ENCODE measurements around the gene NAGK.

Gene NAGK

DNA sequence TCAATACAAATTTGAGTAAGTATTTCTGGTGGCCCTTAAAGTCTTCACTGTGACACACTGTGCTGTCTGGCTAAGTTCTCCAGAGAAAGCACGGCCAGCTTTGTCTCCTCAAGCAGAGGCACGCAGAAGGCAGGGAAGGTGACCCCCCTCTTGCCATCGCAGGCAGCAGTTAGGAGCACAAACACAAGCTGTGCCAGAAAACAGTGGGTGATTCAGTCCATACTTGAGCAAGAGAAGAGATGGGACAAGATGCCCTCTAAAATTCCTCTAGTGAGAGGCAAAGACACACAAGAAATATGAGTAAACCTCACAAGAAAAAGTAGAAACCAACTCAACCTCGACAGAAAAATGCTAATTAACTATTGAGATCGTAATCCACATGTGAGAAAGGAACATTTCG is 51.7 kb downstream of the NAGK start:
- Histone ChIP-seq H3K27ac (ENCODE audit: low read length) (no peak overlapping the region), H3K4me2 (ENCODE audit: low read length) (no peak overlapping the region), H3K79me2 (ENCODE audit: low read length) (no peaks in the 10 kb centered on the region), H3K36me3 (replicated peaks; ENCODE audit: low read depth, low read length) (peaks cover 48% of the 10 kb centered on the region), H3K27me3 (ENCODE audit: low read depth, low read length) (no peaks in the 10 kb centered on the region), H4K20me1 (ENCODE audit: insufficient read depth, low read length) (no peaks in the 10 kb centered on the region), H3K4me1 (ENCODE audit: low read length) (no peaks in the 10 kb centered on the region), H2AFZ (ENCODE audit: low read depth, low read length) (no peak overlapping the region), H3K4me3 (ENCODE audit: low read length) (no peak overlapping the region), H3K9ac (ENCODE audit: low read length) (no peak overlapping the region), H3K9me3 (ENCODE audit: insufficient read depth, low read length) (no peaks in the 10 kb centered on the region)
- TF ChIP-seq CTCF (IDR thresholded peaks at IDR 0.05; ENCODE audit: low read depth, low read length) (no peak), EZH2phosphoT487 (IDR thresholded peaks at IDR 0.05; ENCODE audit: low read depth) (no peak)

GRCh38 chr2:71121479-71121878 is 53.0 kb downstream of the NAGK start:
- H3K4me2 ChIP-seq (ENCODE audit: low read length), result no peak overlapping the region
- H3K9ac ChIP-seq (ENCODE audit: low read length), result no peak overlapping the region
- H3K9me3 ChIP-seq (ENCODE audit: insufficient read depth, low read length), result no peaks in the 10 kb centered on the region
- no peaks in the 10 kb centered on the region for H3K27me3 ChIP-seq (ENCODE audit: low read depth, low read length)
- H3K79me2 ChIP-seq (ENCODE audit: low read length), result peaks cover 7% of the 10 kb centered on the region; the same call in 1 of the 2 replicates
- H4K20me1 ChIP-seq (ENCODE audit: insufficient read depth, low read length), result no peaks in the 10 kb centered on the region
- TF ChIP-seq CTCF (IDR thresholded peaks at IDR 0.05; ENCODE audit: low read depth, low read length) (no peak), EZH2phosphoT487 (IDR thresholded peaks at IDR 0.05; ENCODE audit: low read depth) (no peak)
- no peak overlapping the region for H2AFZ ChIP-seq (ENCODE audit: low read depth, low read length)
- no peaks in the 10 kb centered on the region for H3K4me1 ChIP-seq (ENCODE audit: low read length)
- H3K36me3 ChIP-seq (replicated peaks; ENCODE audit: low read depth, low read length), result peaks cover 45% of the 10 kb centered on the region
- H3K27ac ChIP-seq (ENCODE audit: low read length), result no peak overlapping the region
- no peak overlapping the region for H3K4me3 ChIP-seq (ENCODE audit: low read length)

DNA sequence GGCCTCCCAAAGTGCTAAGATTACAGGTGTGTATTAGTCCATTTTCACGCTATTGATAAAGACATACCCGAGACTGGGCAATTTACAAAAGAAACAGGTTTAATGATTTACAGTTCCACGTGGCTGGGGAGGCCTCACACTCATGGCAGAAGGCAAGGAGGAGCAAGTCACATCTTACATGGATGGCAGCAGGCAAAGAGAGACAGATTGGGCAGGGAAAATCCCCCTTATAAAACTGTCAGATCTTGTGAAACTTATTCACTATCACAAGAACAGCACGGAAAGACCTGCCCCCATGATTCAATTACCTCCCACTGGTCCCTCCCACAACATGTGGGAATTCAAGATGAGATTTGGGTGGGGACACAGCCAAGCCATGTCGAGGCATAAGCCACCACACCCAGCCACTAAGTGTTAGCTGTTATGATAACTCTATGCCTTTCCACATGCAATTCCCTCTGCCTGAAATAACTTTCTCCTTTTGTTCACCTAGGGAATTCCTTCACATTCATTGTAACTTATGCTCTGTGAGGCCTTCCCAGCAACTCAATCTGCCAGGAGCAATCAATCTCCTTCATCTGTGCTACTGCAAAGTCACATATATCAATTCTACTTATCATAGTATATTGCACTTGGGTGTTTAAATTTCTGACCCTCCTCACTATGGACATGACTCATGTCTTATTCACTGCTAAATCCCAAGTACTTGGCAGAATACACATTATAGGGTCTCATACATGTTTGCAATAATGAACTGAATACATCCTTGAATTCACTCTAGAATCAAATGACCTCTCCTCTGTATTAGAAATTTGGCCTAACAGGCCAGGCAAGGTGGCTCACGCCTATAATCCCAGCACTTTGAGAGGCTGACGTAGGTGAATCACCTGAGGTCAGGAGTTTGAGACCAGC is 54.2 kb downstream of the NAGK start:
- Histone ChIP-seq H3K9ac (ENCODE audit: low read length) (no peak overlapping the region), H3K4me1 (ENCODE audit: low read length) (no peaks in the 10 kb centered on the region)

More for the DNA sequence above, 54.2 kb downstream of the NAGK start:
- no peak overlapping the region for H3K27ac ChIP-seq (ENCODE audit: low read length)
- no peaks in the 10 kb centered on the region for H3K9me3 ChIP-seq (ENCODE audit: insufficient read depth, low read length)
- no peaks in the 10 kb centered on the region for H4K20me1 ChIP-seq (ENCODE audit: insufficient read depth, low read length)
- H2AFZ ChIP-seq (ENCODE audit: low read depth, low read length), result no peak overlapping the region
- TF ChIP-seq EZH2phosphoT487 (IDR thresholded peaks at IDR 0.05; ENCODE audit: low read depth) (no peak), CTCF (IDR thresholded peaks at IDR 0.05; ENCODE audit: low read depth, low read length) (no peak)
- H3K27me3 ChIP-seq (ENCODE audit: low read depth, low read length), result no peaks in the 10 kb centered on the region
- peaks cover 45% of the 10 kb centered on the region for H3K36me3 ChIP-seq (replicated peaks; ENCODE audit: low read depth, low read length)
- H3K4me2 ChIP-seq (ENCODE audit: low read length), result no peak overlapping the region
- H3K79me2 ChIP-seq (ENCODE audit: low read length), result peaks cover 19% of the 10 kb centered on the region
- H3K4me3 ChIP-seq (ENCODE audit: low read length), result no peak overlapping the region
